Measurements from ENCODE around the gene GBA3. TPM values are rescaled to one million over a fixed set of nuclear protein-coding genes. Genes with fewer than 3 reads are reported as not detected.

GBA3 gene
- total RNA-seq, 1 experiment from 2014 or later: not detected

DNA sequence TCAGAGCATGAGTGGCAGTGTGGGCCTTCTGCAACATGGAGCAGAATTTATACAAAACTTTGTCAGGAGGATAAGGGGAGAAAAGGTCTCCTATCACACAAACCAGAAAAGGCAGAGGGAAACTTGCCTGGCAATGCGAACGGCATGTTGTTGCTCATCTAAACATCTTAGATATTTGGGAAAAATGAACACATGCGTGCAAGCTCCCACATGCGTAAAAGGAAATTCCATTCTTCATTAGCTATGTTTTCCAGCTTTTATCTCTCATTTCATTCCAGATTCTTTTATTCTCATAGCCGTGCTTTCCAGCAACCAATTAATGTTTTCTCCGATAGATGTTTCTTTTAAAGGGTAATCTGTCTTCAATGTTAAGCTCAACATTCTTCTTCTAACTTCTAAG, 31.3 kb upstream of the GBA3 start:
- Histone ChIP-seq H2AFZ (ENCODE audit: low read depth, low read length, poor library complexity, severe bottlenecking) (no peak overlapping the region), H4K20me1 (ENCODE audit: insufficient read depth) (no peaks in the 10 kb centered on the region), H3K4me2 (ENCODE audit: low read length) (no peak overlapping the region), H3K27ac (ENCODE audit: low read depth, low read length) (no peak overlapping the region), H3K9me2 (ENCODE audit: insufficient read depth) (no peaks in the 10 kb centered on the region), H3K9ac (ENCODE audit: low read length) (no peak overlapping the region), H3K36me3 (ENCODE audit: control insufficient read depth in 1 of 2, insufficient read depth in 2 of 2, low read length in 2 of 2) (no peaks in the 10 kb centered on the region), H3K9me3 (ENCODE audit: control insufficient read depth in 1 of 2, insufficient read depth in 1 of 2, low read depth in 1 of 2, low read length in 2 of 2) (no peaks in the 10 kb centered on the region), H3K27me3 (ENCODE audit: insufficient read depth, low read length) (no peaks in the 10 kb centered on the region), H3K4me1 (ENCODE audit: control insufficient read depth in 1 of 2, insufficient read depth in 2 of 2, low read length in 2 of 2) (no peaks in the 10 kb centered on the region), H3K4me3 (replicated peaks in 1 of 2; ENCODE audit: low read depth in 1 of 2, low read length in 2 of 2) (no peak overlapping the region), H3K79me2 (ENCODE audit: insufficient read depth, low read length) (no peaks in the 10 kb centered on the region)
- ChIA-PET RAD21 (ENCODE audit: low non-redundant PET in 1 of 2, low total read pairs in 2 of 2, uncharacterized antibody in 2 of 2, unreplicated experiment in 2 of 2) (no interaction called here), CTCF (no interaction called here), POLR2A (no interaction called here)
- intact Hi-C loops (cut with micrococcal nuclease): no loop called here
- DNase-seq (ENCODE audit: low read depth, low spot score) (no peak), ATAC-seq (no peak)
- no TSS peak for BruUV-seq (replicated peaks)
- TF ChIP-seq POLR2A (IDR thresholded peaks at IDR 0.05; ENCODE audit: borderline replicate concordance, extremely low read depth, insufficient read depth, insufficient read length) (no peak), SRF (IDR thresholded peaks at IDR 0.05; ENCODE audit: low read depth) (no peak), SIN3A (IDR thresholded peaks at IDR 0.05; ENCODE audit: low read depth) (no peak), ZFX (IDR thresholded peaks at IDR 0.05) (no peak), ZNF274 (IDR thresholded peaks at IDR 0.05; ENCODE audit: low read depth, low read length) (no peak), CEBPB (IDR thresholded peaks at IDR 0.05; ENCODE audit: low read depth) (no peak)
- TF ChIP-seq, protein P1, sequence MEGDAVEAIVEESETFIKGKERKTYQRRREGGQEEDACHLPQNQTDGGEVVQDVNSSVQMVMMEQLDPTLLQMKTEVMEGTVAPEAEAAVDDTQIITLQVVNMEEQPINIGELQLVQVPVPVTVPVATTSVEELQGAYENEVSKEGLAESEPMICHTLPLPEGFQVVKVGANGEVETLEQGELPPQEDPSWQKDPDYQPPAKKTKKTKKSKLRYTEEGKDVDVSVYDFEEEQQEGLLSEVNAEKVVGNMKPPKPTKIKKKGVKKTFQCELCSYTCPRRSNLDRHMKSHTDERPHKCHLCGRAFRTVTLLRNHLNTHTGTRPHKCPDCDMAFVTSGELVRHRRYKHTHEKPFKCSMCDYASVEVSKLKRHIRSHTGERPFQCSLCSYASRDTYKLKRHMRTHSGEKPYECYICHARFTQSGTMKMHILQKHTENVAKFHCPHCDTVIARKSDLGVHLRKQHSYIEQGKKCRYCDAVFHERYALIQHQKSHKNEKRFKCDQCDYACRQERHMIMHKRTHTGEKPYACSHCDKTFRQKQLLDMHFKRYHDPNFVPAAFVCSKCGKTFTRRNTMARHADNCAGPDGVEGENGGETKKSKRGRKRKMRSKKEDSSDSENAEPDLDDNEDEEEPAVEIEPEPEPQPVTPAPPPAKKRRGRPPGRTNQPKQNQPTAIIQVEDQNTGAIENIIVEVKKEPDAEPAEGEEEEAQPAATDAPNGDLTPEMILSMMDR (IDR thresholded peaks at IDR 0.05 in 2 of 3, conservative IDR thresholded peaks at IDR 0.05 in 1 of 3; ENCODE audit: borderline replicate concordance in 1 of 3, insufficient read depth in 1 of 3, low read depth in 2 of 3, low read length in 2 of 3): no peak
- TF ChIP-seq, protein P2, sequence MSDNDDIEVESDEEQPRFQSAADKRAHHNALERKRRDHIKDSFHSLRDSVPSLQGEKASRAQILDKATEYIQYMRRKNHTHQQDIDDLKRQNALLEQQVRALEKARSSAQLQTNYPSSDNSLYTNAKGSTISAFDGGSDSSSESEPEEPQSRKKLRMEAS (IDR thresholded peaks at IDR 0.05): no peak
- TF ChIP-seq, protein P3, sequence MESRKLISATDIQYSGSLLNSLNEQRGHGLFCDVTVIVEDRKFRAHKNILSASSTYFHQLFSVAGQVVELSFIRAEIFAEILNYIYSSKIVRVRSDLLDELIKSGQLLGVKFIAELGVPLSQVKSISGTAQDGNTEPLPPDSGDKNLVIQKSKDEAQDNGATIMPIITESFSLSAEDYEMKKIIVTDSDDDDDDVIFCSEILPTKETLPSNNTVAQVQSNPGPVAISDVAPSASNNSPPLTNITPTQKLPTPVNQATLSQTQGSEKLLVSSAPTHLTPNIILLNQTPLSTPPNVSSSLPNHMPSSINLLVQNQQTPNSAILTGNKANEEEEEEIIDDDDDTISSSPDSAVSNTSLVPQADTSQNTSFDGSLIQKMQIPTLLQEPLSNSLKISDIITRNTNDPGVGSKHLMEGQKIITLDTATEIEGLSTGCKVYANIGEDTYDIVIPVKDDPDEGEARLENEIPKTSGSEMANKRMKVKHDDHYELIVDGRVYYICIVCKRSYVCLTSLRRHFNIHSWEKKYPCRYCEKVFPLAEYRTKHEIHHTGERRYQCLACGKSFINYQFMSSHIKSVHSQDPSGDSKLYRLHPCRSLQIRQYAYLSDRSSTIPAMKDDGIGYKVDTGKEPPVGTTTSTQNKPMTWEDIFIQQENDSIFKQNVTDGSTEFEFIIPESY (IDR thresholded peaks at IDR 0.05; ENCODE audit: extremely low read depth, insufficient replicate concordance, low read length): no peak
